Activated naive CD8-positive, alpha-beta T cell treated with anti-CD3 and anti-CD28 coated beads for 36 hours (primary cell): Measurements from ENCODE around the gene NPY5R. TPM values are rescaled to one million over a fixed set of nuclear protein-coding genes. Genes with fewer than 3 reads are reported as not detected.

Experiments used
- DNase-seq: peaks from one replicate; pipeline ENCODE4 v3.0.0; 2021
- H3K27ac Mint-ChIP-seq: one replicate; pipeline ENCODE4 v1.8.0; 2022; ENCODE audit warnings: mild to moderate bottlenecking, moderate library complexity, mixed read lengths
- H3K27me3 Mint-ChIP-seq: one replicate; pipeline ENCODE4 v1.8.0; 2022; ENCODE audit warnings: mild to moderate bottlenecking, mixed read lengths
- H3K36me3 Mint-ChIP-seq: one replicate; pipeline ENCODE4 v1.8.0; 2021; ENCODE audit warnings: mild to moderate bottlenecking, mixed read lengths
- H3K4me1 Mint-ChIP-seq: one replicate; pipeline ENCODE4 v1.8.0; 2021; ENCODE audit warnings: mixed read lengths
- H3K4me3 Mint-ChIP-seq: one replicate; pipeline ENCODE4 v1.8.0; 2022; ENCODE audit warnings: mild to moderate bottlenecking, moderate library complexity, mixed read lengths
- H3K9me3 Mint-ChIP-seq: one replicate; pipeline ENCODE4 v1.8.0; 2022; ENCODE audit warnings: mixed read lengths
- total RNA-seq, 2 experiments: library from RNA; stranded (reverse); gene quantifications; one replicate each; pipeline ENCODE4 v1.2.3, GENCODE V29; 2021

Gene NPY5R
- total RNA-seq, 2 experiments from 2014 or later, result not detected

DNA sequence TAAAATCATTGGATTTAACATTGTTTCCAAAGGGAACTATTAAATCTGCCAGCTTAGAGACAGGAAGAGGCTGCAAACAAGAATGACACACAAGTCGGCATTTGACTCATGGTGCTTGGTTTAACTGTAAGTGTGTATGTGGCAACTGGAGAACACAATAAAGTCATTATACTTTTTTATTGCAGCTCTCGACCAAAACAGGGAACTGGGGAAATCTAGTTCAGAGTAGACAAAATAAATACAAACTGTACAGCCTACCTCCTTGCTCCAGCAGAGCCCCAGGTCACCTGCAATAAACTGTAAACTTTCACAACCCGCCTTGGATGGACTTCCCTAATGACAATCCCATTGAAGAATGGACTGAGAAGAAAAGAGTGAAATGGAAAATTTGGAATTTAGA lies 24.0 kb downstream of the NPY5R start:
- DNase-seq, result no peak
- Mint-ChIP-seq H3K4me3 (no peak overlapping the region), H3K4me1 (no peaks in the 10 kb centered on the region), H3K27ac (no peak overlapping the region), H3K9me3 (no peaks in the 10 kb centered on the region), H3K36me3 (no peaks in the 10 kb centered on the region), H3K27me3 (peaks cover 6% of the 10 kb centered on the region)

DNA sequence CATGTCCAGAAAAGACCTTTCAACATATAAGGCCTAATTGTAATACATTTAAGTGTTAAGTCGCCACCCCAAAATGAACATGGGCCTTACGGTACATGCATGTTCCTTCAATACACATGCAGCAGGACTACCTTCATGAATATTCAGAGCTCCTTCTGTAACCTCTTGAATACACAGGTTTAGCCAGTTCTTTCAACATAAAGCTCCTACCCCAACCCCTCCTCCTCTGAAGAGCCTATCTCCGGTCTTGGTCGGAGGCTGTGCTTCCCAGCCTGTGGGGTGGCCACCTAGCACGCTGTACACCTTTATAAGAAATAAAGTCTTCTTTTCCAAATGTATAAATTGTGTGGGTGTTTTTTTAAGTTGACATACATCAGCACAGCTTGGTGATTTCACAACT lies 28.3 kb downstream of the NPY5R start:
- H3K4me1 Mint-ChIP-seq, result no peaks in the 10 kb centered on the region
- H3K27me3 Mint-ChIP-seq, result peaks cover 6% of the 10 kb centered on the region

DNA sequence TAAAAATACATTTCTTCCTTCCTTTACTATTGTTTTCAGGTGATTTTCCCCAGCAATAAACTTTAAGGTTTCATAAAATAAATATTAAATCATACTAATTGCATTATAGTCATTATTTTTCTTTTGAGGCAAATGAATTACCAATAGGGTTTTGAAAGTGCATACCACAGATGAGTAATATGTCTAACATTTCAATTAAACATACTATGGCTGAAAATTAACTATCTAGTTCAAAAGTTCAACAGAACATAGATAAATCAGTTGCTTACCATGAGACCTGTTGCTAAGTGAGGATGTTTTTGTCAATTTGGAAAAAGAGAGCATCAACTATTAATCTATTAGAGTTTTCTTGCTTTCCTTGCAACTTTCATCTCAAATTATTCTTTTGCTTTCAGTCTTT lies 35.0 kb downstream of the NPY5R start:
- no peak for DNase-seq
- Mint-ChIP-seq H3K4me1 (no peaks in the 10 kb centered on the region), H3K4me3 (no peak overlapping the region), H3K27ac (no peak overlapping the region), H3K27me3 (peaks cover 9% of the 10 kb centered on the region), H3K36me3 (no peaks in the 10 kb centered on the region), H3K9me3 (no peaks in the 10 kb centered on the region)

More for the DNA sequence above, 28.3 kb downstream of the NPY5R start:
- no peak overlapping the region for H3K4me3 Mint-ChIP-seq
- H3K9me3 Mint-ChIP-seq, result no peaks in the 10 kb centered on the region
- no peak for DNase-seq
- H3K36me3 Mint-ChIP-seq, result no peaks in the 10 kb centered on the region
- H3K27ac Mint-ChIP-seq, result no peak overlapping the region

DNA sequence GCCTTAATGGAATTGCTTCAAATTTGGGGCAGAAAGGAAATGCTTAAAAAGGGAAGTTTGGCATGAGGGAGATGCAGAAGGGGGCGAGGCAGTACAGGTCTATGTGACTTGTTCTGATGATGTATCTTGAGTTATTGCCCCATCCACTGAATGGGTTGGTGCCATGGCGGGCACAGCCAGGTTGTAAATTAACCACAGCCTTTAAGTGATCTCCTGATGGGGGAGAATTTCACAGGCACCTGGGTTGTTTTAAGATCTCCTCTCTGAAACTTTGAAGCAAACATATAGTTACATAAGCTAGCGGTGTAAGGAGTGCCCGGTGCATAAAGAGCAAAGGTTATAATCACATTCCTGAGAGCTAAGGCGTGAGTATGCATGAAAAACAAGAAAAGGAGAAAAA lies 37.0 kb downstream of the NPY5R start:
- Mint-ChIP-seq H3K27ac (no peak overlapping the region), H3K4me1 (no peaks in the 10 kb centered on the region), H3K4me3 (no peak overlapping the region), H3K9me3 (no peaks in the 10 kb centered on the region), H3K27me3 (peaks cover 9% of the 10 kb centered on the region), H3K36me3 (no peaks in the 10 kb centered on the region)
- DNase-seq, result no peak

DNA sequence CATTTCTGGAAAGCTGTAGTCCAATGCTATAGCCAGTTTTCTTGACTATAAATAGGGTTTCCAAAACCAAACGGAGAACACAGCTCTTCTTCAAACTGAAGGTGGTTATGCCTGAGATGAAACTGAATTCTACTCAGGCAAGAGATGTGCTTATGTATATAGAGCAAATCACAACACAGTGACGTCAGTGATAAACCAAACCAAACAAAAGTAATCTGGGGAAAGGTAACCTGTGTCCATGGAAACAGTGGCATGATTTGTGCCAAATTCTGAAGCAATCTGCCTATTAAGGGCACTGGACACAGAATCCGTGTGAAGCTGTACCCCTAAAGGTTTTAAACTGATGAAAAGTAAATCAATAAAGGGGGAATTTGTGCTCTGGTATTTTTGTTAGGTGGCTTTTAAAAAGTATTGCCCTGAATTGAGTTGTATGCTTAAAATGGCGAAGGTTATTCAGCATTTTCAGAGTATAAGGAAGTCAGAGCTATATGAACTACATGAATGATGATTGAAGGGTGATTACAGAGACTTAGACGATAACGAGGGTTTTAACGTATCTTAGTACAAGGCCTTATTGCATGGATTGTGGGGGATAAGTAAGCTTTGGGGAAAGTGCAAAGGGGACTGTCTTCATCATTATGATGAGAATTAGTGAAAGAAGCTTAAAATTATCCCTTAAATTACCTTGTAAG lies 38.6 kb downstream of the NPY5R start:
- H3K4me3 Mint-ChIP-seq, result no peak overlapping the region
- H3K27ac Mint-ChIP-seq, result no peak overlapping the region
- H3K36me3 Mint-ChIP-seq, result no peaks in the 10 kb centered on the region
- H3K4me1 Mint-ChIP-seq, result no peaks in the 10 kb centered on the region
- H3K27me3 Mint-ChIP-seq, result peaks cover 9% of the 10 kb centered on the region
- no peaks in the 10 kb centered on the region for H3K9me3 Mint-ChIP-seq
- DNase-seq, result no peak

DNA sequence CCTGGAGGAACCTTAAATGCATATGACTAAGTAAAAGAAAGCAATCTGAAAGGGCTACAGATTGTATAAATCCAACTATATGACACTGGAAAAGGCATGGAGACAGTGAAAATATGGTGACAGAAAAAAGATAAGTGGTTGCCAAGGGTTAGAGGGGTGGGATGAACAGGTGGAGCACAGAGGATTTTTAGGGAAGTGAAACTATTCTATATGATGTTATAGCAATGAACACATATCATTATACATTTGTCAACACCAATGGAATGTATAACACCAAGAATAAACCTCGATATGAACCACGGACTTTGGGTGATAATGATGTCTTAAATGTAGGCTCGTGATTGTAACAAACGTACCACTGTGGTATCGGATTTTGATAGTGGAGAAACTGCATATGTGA lies 40.7 kb downstream of the NPY5R start:
- no peak overlapping the region for H3K4me3 Mint-ChIP-seq
- H3K36me3 Mint-ChIP-seq, result no peaks in the 10 kb centered on the region
- no peak for DNase-seq
- no peak overlapping the region for H3K27ac Mint-ChIP-seq
- no peaks in the 10 kb centered on the region for H3K9me3 Mint-ChIP-seq
- H3K27me3 Mint-ChIP-seq, result peaks cover 18% of the 10 kb centered on the region
- no peaks in the 10 kb centered on the region for H3K4me1 Mint-ChIP-seq

DNA sequence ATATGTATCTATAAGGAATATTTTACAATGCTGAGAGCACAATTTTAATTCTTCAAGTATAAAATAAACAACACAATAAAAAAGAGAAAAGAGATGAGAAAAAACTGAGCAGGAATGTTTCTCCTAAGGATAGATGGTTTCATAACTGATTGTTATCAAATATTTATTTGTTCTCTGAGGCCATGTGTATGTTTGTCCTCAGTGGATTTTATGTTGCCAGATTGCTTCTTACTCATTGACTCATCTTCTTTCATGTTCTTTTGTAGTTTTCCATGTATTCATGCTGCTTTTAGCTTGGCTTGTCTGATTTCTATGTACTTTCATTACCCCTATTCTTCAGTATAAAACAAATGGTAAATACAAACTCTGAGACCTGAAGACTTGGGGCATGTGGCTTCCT lies 41.2 kb downstream of the NPY5R start:
- H3K4me1 Mint-ChIP-seq, result no peaks in the 10 kb centered on the region
- no peaks in the 10 kb centered on the region for H3K9me3 Mint-ChIP-seq
- no peak for DNase-seq
- peaks cover 13% of the 10 kb centered on the region for H3K27me3 Mint-ChIP-seq
- no peaks in the 10 kb centered on the region for H3K36me3 Mint-ChIP-seq
- no peak overlapping the region for H3K27ac Mint-ChIP-seq
- no peak overlapping the region for H3K4me3 Mint-ChIP-seq

DNA sequence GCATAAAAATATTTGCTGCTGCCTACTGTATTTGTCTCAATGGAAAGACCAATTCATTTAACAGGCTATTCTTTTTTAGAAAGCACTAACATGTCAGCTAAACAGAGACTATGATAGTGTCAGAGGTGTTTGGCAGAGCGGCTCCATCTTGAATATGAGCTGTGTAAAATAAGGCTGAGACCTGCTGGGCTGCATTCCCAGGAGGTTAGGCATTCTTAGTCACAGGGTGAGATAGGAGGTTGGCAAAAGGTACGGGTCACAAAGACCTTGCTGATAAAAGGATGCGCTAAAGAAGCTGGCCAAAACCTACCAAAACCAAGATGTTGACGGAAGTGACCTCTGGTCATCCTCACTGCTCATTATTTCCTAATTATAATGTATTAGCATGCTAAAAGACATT lies 41.8 kb downstream of the NPY5R start:
- H3K27ac Mint-ChIP-seq, result no peak overlapping the region
- H3K9me3 Mint-ChIP-seq, result no peaks in the 10 kb centered on the region
- H3K36me3 Mint-ChIP-seq, result no peaks in the 10 kb centered on the region
- no peaks in the 10 kb centered on the region for H3K4me1 Mint-ChIP-seq
- peaks cover 11% of the 10 kb centered on the region for H3K27me3 Mint-ChIP-seq
- no peak for DNase-seq
- H3K4me3 Mint-ChIP-seq, result no peak overlapping the region

DNA sequence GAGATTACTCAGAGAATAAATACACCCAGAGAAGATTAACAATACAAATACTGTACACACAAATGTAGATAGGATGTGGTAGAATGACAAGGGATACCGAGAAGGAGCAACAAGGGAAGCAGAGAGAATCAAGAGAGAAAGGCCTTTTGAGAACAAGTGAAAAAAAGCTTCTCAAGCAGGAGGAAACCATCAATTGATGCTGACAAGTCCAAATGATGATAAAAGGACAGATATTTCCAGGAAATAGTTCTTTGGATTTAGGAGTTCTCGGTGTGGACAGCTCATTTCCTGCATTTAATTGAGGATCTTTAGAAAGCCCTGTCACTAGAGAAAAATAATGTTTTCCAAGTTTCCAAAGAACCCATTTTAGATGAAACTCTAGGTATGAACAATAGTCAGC lies 48.1 kb downstream of the NPY5R start:
- Mint-ChIP-seq H3K36me3 (no peaks in the 10 kb centered on the region), H3K4me3 (no peak overlapping the region), H3K4me1 (peaks cover 2% of the 10 kb centered on the region), H3K9me3 (no peaks in the 10 kb centered on the region), H3K27me3 (peaks cover 19% of the 10 kb centered on the region), H3K27ac (no peak overlapping the region)
- DNase-seq, result no peak

DNA sequence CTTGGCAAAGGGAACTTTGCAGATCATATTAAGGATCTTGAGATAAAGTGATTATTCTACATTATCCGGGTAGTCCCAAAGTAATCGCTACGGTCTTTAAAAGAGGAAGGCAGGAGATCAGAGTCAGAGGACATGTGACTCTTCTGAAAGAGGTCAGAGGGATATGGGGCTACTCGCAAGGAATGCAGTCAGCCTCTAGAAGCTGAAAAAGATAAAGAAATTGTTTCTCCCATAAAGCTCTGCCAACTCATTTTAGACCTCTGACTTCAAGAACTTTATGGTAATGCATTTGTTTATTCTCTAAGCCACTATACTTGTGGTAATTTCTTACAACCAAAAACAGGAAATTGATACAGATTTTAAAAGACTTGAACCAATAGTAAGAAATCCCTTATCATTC lies 48.6 kb downstream of the NPY5R start:
- peaks cover 18% of the 10 kb centered on the region for H3K27me3 Mint-ChIP-seq
- no peak overlapping the region for H3K27ac Mint-ChIP-seq
- H3K9me3 Mint-ChIP-seq, result no peaks in the 10 kb centered on the region
- no peaks in the 10 kb centered on the region for H3K36me3 Mint-ChIP-seq
- no peak for DNase-seq
- peaks cover 2% of the 10 kb centered on the region for H3K4me1 Mint-ChIP-seq
- no peak overlapping the region for H3K4me3 Mint-ChIP-seq

DNA sequence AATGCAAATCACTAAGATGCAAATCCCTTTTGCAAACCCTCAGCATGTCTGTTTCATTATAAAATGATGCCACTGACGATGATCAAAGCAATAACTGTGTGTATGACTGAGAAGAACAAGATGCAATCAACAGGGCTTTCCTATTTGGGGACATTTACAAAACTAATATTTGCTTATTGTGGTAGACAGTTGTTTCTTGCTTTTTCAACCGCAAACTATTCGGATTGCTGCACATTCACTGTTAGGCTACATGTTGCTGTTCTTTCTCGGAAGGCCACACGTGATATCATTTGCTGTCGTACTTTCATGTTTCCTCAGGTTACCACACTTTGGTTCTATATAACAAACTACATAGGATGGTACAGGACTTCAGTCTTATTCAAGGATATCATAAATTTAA lies 49.8 kb downstream of the NPY5R start:
- no peak overlapping the region for H3K4me3 Mint-ChIP-seq

DNA sequence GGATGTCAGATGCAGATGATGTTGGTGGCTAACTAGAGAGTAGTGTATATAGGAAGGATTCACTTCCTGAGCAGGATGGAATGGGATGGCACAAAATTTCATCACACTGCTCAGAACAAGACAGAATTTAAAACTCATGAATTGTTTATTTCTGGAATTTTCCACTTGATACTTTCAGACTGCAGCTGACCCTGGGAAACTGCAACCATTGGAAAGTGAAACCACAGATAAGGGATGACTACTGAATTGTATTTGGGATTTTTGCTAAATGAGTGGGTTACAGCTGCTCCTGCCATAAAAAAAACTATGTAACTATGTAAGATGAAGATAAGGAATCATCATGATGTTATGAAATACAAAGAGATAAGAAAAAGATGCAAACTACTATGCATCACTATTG lies 51.4 kb downstream of the NPY5R start:
- Mint-ChIP-seq H3K36me3 (no peaks in the 10 kb centered on the region), H3K27ac (no peak overlapping the region), H3K9me3 (no peaks in the 10 kb centered on the region), H3K27me3 (peaks cover 9% of the 10 kb centered on the region), H3K4me1 (peaks cover 2% of the 10 kb centered on the region), H3K4me3 (no peak overlapping the region)
- DNase-seq, result no peak

More for the DNA sequence above, 49.8 kb downstream of the NPY5R start:
- no peak for DNase-seq
- Mint-ChIP-seq H3K4me1 (peaks cover 2% of the 10 kb centered on the region), H3K9me3 (no peaks in the 10 kb centered on the region), H3K27me3 (peaks cover 9% of the 10 kb centered on the region), H3K27ac (no peak overlapping the region), H3K36me3 (no peaks in the 10 kb centered on the region)

DNA sequence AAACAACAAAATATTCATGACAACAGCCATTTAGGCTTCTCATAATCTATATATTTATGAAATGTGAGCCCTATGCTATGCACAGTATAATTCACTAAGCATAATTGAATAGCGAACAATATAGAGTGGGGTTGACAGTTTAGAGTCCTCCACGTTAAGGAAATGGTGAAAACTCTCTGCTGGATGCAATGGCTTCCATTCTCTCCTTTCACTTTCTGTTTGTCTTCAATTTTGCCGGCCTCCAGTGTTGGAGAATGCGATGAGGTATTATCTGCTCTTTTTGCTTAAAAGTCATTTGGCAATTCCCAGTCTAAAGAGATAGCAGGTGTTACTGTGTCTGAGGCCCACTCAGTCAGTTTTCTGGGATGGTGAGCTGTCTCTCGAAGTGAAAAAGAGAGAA lies 52.1 kb downstream of the NPY5R start:
- peaks cover 2% of the 10 kb centered on the region for H3K4me1 Mint-ChIP-seq
- DNase-seq, result no peak
- no peak overlapping the region for H3K4me3 Mint-ChIP-seq
- no peak overlapping the region for H3K27ac Mint-ChIP-seq
- no peaks in the 10 kb centered on the region for H3K9me3 Mint-ChIP-seq
- H3K27me3 Mint-ChIP-seq, result peaks cover 9% of the 10 kb centered on the region
- no peaks in the 10 kb centered on the region for H3K36me3 Mint-ChIP-seq

DNA sequence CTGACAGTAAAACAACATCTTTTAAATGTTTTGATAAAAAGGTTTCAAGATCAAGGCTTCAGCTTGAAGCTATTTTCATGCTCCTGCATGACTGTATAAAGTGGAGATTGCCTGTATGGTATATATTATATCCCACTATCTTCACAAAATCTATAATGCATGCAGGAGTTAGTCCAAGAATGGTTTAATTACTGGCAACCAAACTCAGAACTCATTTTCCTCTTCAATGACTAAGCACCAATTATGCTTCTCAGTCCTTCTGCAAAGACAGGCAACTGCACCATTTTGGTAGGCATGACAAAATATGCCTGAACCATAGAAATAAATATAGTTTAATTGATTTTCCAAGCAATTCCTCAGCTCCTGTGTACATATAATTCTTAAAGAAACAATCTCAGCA lies 54.5 kb downstream of the NPY5R start:
- Mint-ChIP-seq H3K4me1 (peaks cover 2% of the 10 kb centered on the region), H3K9me3 (no peaks in the 10 kb centered on the region), H3K36me3 (no peaks in the 10 kb centered on the region), H3K4me3 (no peak overlapping the region), H3K27me3 (peaks cover 5% of the 10 kb centered on the region), H3K27ac (no peak overlapping the region)
- no peak for DNase-seq

DNA sequence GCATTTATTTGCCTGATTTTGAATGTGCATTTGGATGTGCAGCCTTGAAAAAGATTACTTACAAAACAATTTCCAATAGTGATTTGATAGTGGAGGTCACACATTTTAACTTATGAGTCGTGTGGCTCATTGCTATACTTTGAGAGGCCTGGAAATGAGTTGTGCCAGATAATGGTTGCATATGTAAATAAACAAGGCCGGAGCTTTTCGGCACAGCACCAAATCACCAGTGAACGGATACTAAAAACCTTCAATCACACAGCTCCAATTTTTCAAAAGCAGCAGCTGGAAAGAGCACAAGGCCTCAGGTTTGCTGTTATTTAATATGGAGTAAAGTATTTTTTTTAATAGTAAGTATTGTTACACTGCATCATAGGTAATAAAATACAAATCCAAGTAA lies 57.2 kb downstream of the NPY5R start:
- Mint-ChIP-seq H3K4me3 (no peak overlapping the region), H3K27me3 (peaks cover 7% of the 10 kb centered on the region), H3K4me1 (peaks cover under 1% of the 10 kb centered on the region), H3K27ac (no peak overlapping the region), H3K9me3 (no peaks in the 10 kb centered on the region), H3K36me3 (no peaks in the 10 kb centered on the region)
- no peak for DNase-seq
